SK-N-SH treated with all-trans-retinoic acid at 6 μM for 48 hours (cell line): ENCODE data around the gene TMEM54.

Source experiments
- BACH2 ChIP-seq: fragments of 250-450 bp; sonication (Bioruptor Pico); IDR thresholded peaks from 2 replicates; pipeline ENCODE4 v1.9.0; 2021; ENCODE audit warnings: mild to moderate bottlenecking, borderline replicate concordance
- CREB5 ChIP-seq: fragments of 250-450 bp; sonication (Bioruptor Pico); IDR thresholded peaks from 2 replicates; pipeline ENCODE4 v1.5.1; 2020; ENCODE audit warnings: low read depth, mild to moderate bottlenecking, moderate library complexity
- CSDC2 ChIP-seq: fragments of 250-450 bp; sonication (Bioruptor Pico); IDR thresholded peaks from 2 replicates; pipeline ENCODE4 v1.5.0; 2020; ENCODE audit warnings: mild to moderate bottlenecking, moderate library complexity
- PATZ1 ChIP-seq: fragments of 250-450 bp; sonication (Bioruptor Pico); IDR thresholded peaks from 2 replicates; pipeline ENCODE4 v1.8.0; 2020; ENCODE audit warnings: mild to moderate bottlenecking, moderate library complexity, borderline replicate concordance
- PPARA ChIP-seq: fragments of 250-450 bp; sonication (Bioruptor Pico); IDR thresholded peaks from 2 replicates; pipeline ENCODE4 v1.5.0; 2020; ENCODE audit warnings: mild to moderate bottlenecking, borderline replicate concordance
- RARB ChIP-seq: fragments of 250-450 bp; sonication (Bioruptor Pico); IDR thresholded peaks from 2 replicates; pipeline ENCODE4 v1.8.0; 2021; ENCODE audit warnings: mild to moderate bottlenecking, moderate library complexity
- TCF4 ChIP-seq: fragments of 250-450 bp; sonication (Bioruptor Pico); IDR thresholded peaks from 2 replicates; pipeline ENCODE4 v1.8.0; 2021; ENCODE audit warnings: mild to moderate bottlenecking, moderate library complexity, borderline replicate concordance
- ZFP3 ChIP-seq: fragments of 250-450 bp; sonication (Bioruptor Pico); IDR thresholded peaks from 2 replicates; pipeline ENCODE4 v1.5.0; 2020; ENCODE audit warnings: mild to moderate bottlenecking, moderate library complexity
- ZNF8 ChIP-seq: fragments of 450-650 bp; formaldehyde crosslinking; IDR thresholded peaks from 2 replicates; pipeline ENCODE4 v1.5.0; 2020; ENCODE audit warnings: mild to moderate bottlenecking, moderate library complexity

- TF ChIP-seq PATZ1 (no peak), CSDC2 (CRISPR knock-in tag) (no peak), RARB (no peak), TCF4 (CRISPR knock-in tag) (no peak), CREB5 (CRISPR knock-in tag) (no peak), BACH2 (no peak), PPARA (CRISPR knock-in tag) (no peak), ZNF8 (CRISPR knock-in tag) (no peak), ZFP3 (no peak)
These were observed 19.6 kb upstream of the TMEM54 start for GRCh38 chr1:32920833-32921232.
